ENCODE measurements around the gene PIH1D2.
A peak's percentile ranks its signal among the peaks of the same experiment; 100 is the strongest.
"Not testable (repeated sequence)": the region's sequence is repeated elsewhere in the genome, so short reads cannot be mapped to it uniquely, and the experiment has no call there.

The PIH1D2 gene

DNA sequence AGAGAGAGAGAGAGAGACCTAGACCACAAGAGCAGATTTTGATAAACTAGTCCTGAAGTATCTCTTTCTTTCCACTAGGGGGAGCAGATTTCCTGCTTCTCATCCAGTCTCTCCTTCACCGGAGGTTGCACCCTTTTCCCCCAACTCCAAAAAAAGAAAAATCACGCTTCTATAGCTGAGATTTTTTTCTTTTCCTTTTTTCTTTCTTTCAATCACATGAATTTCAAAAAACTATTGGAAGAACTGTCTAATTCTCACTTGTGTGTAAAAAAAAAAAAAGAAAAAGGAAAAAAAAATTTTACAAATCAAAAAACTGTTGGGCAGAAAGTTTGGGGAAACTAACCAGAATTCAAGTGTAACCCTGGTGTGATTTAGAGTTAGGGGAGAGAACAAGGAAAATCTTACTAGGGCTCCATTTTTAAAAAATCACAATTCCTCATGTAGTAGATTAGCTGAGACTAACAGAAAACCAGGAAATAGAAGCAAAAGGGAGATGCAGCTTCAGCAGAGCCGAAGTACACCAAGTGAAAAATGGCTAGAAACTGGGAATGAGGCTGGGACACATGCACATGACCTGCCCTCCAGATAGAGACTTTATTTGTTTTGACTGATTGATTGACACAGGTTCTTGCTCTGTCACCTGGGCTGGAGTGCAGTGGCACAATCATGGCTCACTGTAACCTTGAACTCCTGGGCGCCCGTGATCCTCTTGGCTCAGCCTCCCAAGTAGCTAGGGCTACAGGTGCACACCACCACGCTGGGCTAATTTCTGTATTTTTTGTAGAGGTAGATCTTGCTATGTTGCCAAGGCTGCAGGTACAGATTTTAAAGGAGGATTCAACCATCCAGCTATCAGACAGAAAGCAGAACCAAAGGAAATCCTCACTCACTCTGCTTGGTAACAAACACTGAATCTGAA, 40.0 kb upstream of the PIH1D2 start:
- TF ChIP-seq, protein P1, sequence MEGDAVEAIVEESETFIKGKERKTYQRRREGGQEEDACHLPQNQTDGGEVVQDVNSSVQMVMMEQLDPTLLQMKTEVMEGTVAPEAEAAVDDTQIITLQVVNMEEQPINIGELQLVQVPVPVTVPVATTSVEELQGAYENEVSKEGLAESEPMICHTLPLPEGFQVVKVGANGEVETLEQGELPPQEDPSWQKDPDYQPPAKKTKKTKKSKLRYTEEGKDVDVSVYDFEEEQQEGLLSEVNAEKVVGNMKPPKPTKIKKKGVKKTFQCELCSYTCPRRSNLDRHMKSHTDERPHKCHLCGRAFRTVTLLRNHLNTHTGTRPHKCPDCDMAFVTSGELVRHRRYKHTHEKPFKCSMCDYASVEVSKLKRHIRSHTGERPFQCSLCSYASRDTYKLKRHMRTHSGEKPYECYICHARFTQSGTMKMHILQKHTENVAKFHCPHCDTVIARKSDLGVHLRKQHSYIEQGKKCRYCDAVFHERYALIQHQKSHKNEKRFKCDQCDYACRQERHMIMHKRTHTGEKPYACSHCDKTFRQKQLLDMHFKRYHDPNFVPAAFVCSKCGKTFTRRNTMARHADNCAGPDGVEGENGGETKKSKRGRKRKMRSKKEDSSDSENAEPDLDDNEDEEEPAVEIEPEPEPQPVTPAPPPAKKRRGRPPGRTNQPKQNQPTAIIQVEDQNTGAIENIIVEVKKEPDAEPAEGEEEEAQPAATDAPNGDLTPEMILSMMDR (conservative IDR thresholded peaks at IDR 0.05; ENCODE audit: low read depth, low read length) = peak; percentile 77
- no peak overlapping the region for H3K4me3 ChIP-seq (ENCODE audit: low read depth, low read length)
- DNase-seq (ENCODE audit: low read depth) = peak; percentile 79

DNA sequence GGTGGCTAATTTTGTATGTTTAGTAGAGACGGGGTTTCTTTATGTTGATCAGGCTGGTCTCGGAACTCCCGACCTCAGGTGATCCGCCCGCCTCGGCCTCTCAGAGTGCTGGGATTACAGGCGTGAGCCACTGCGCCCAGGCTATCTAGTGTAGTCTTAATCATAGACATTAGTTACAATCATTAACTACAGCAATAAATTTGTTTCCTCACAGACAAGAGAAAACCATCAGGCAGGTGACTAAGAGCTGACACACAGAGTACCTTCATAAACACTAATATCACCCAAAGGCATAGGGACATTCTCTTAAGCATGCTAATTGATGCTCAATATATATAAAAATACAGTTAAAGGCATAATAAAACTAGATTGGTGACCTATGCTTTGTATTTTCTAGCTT, 32.3 kb upstream of the PIH1D2 start:
- H3K4me3 ChIP-seq (ENCODE audit: low read depth, low read length) = no peak overlapping the region
- no peak for DNase-seq (ENCODE audit: low read depth)
- TF ChIP-seq, protein P1 (conservative IDR thresholded peaks at IDR 0.05; ENCODE audit: low read depth, low read length) = no peak

DNA sequence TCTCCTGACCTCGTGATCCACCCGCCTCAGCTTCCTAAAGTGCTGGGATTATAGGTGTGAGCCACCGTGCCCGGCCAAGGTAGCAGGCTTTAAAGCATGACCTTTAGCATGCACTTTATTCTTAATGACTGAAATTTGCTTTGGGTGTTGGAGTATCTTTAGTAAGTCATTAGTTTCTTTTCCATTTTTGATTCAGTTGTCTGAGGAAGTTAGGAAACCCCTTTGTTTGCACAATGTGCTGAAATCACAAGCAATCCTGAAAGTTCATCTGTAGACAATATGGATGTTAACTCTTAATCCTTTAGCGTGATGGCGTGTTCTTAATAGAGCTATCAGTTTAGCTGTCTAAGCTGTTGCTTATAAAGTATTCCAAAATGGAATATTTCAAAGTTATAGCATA, 29.6 kb upstream of the PIH1D2 start:
- TF ChIP-seq, protein P1 (conservative IDR thresholded peaks at IDR 0.05; ENCODE audit: low read depth, low read length) = no peak
- no peak overlapping the region for H3K4me3 ChIP-seq (ENCODE audit: low read depth, low read length)
- DNase-seq (ENCODE audit: low read depth) = no peak

DNA sequence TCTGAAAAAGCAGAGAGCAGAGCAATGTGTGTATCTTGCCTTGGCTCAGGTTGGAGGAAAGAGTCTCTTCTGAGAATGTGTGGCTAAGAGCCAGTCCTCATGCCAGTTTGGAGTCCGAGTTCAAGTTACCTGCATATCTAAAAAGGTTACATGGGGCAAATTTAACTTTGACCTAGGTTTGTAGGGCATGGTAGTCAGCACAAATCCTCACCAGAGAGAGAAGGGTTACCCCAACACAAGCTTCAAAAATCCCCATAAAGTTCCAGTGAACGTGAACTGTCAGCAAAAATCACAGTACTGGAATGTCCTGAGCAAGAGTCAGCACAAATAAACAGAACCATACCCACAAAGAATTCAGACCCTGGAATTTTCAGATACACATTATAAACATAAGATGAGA, 26.6 kb upstream of the PIH1D2 start:
- TF ChIP-seq, protein P1 (conservative IDR thresholded peaks at IDR 0.05; ENCODE audit: low read depth, low read length) = no peak
- no peak overlapping the region for H3K4me3 ChIP-seq (ENCODE audit: low read depth, low read length)
- DNase-seq (ENCODE audit: low read depth) = peak; percentile 89

DNA sequence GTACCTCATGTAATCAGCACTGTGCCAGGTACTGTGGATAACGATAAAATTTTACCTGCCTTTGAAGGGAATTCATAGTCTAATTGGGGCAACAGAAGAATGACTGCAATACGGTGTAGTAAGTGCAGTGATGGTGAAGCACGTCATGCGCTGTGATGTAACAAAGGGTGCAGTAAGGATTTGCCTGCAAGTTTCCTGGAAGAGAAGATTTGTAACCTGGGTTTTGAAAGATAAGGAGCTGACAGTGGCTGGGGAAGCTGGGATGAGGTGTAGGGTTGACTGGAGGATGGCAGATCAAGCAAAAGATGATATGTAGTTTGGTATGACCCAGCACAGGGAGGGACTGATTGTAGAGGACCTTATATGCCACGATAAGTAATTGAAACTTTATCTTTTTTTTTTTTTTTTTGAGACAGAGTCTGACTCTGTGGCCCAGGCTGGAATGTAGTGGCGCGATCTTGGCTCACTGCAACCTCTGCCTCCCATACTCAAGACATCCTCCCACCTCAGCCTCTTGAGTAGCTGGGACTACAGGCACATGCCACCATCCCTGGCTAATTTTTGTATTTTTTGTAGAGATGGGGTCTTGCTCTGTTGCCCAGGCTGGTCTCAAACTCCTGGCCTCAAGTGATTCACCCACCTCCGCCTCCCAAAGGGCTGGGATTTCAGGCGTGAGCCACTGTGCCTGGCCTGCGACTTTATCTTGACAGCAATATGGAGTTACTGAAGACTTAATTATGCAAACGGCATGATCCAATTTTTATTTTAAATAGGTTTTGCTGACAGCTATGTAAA, 24.1 kb upstream of the PIH1D2 start:
- no peak overlapping the region for H3K4me3 ChIP-seq (ENCODE audit: low read depth, low read length)
- TF ChIP-seq, protein P1 (conservative IDR thresholded peaks at IDR 0.05; ENCODE audit: low read depth, low read length) = no peak
- DNase-seq (ENCODE audit: low read depth) = no peak

DNA sequence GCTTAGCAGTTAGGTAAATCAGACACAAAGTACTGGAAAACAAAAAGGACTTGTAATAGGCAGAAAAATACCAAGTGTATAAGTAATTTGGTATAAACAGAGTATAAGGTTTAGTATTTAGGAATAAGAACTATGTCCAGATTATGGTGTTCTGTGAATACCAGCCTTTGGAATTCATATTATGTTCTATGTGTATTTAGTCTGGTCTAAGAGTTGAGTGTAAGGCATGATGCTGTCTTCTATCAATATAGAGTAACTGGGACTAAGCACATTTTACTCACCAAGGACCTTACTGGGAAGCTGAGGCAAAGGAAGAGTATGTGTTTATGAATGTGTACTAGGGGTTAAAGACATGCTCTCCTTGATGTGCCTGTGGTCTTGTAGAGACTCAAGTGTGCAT, 22.4 kb upstream of the PIH1D2 start:
- TF ChIP-seq, protein P1 (conservative IDR thresholded peaks at IDR 0.05; ENCODE audit: low read depth, low read length) = no peak
- DNase-seq (ENCODE audit: low read depth) = no peak
- H3K4me3 ChIP-seq (ENCODE audit: low read depth, low read length) = no peak overlapping the region

DNA sequence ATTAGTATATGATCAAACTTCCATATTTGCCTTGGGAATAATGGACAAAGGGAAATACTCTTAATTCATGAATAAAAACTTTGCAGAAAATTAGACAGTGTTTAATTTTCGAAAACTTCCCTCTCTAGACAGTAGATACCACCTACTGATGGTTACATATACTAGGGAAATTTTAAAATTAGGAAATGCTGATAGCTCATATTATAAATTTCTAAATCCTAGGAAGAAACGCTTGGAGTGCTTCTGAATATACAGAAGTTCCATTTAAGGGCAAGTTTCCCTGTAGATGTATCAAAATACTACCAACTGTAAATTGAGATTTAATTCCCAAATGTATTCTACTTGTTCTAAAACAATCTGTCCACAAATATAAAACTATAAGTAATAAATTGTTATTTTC, 21.5 kb upstream of the PIH1D2 start:
- H3K4me3 ChIP-seq (ENCODE audit: low read depth, low read length); DNase-seq (ENCODE audit: low read depth): not testable (repeated sequence)
